Endodermal cell (in vitro differentiated cells): ENCODE measurements around the gene SLC26A8. TPM values are rescaled to one million over a fixed set of nuclear protein-coding genes. Genes with fewer than 3 reads are reported as not detected.

Experiments used
- DNase-seq: peaks from one replicate; pipeline ENCODE4 v3.0.0-alpha.2; 2017
- H3K27ac ChIP-seq: 2 replicates; pipeline ENCODE4 v1.5.1; 2013; ENCODE audit warnings: mild to moderate bottlenecking, low read depth, low read length, moderate library complexity
- H3K27me3 ChIP-seq: 2 replicates; pipeline ENCODE4 v1.6.1; 2013; ENCODE audit warnings: mild to moderate bottlenecking, low read length, moderate library complexity; ENCODE audit not compliant: insufficient read depth, control insufficient read depth, poor library complexity, severe bottlenecking
- H3K36me3 ChIP-seq: 2 replicates; pipeline ENCODE4 v1.7.0; 2013; ENCODE audit warnings: mild to moderate bottlenecking, low read length, moderate library complexity; ENCODE audit not compliant: control insufficient read depth, insufficient read depth
- H3K4me1 ChIP-seq: one replicate; pipeline ENCODE4 v1.7.0; 2013; ENCODE audit warnings: low read length; ENCODE audit not compliant: control insufficient read depth, insufficient read depth
- H3K4me3 ChIP-seq: 2 replicates; pipeline ENCODE4 v1.5.1; 2013; ENCODE audit warnings: mild to moderate bottlenecking, low read length, moderate library complexity
- H3K9ac ChIP-seq: 2 replicates; pipeline ENCODE4 v1.6.1; 2013; ENCODE audit warnings: mild to moderate bottlenecking, low read length, moderate library complexity; ENCODE audit not compliant: poor library complexity, severe bottlenecking; ENCODE audit errors: extremely low read depth
- H3K9me3 ChIP-seq: 2 replicates; pipeline ENCODE4 v1.6.1; 2013; ENCODE audit warnings: mild to moderate bottlenecking, low read length, moderate library complexity; ENCODE audit not compliant: control insufficient read depth
- H3K27ac Mint-ChIP-seq: 2 replicates; pipeline ENCODE4 v1.8.0; 2020; ENCODE audit warnings: mixed read lengths
- H3K27me3 Mint-ChIP-seq: 2 replicates; pipeline ENCODE4 v1.8.0; 2021; ENCODE audit warnings: mild to moderate bottlenecking, mixed read lengths; ENCODE audit not compliant: insufficient read depth
- H3K36me3 Mint-ChIP-seq: 2 replicates; pipeline ENCODE4 v1.8.0; 2020; ENCODE audit warnings: low read depth, mixed read lengths
- H3K4me1 Mint-ChIP-seq: 2 replicates; pipeline ENCODE4 v1.8.0; 2020; ENCODE audit warnings: mixed read lengths
- H3K4me3 Mint-ChIP-seq: 2 replicates; pipeline ENCODE4 v1.8.0; 2020; ENCODE audit warnings: mild to moderate bottlenecking, moderate library complexity, mixed read lengths
- H3K9me3 Mint-ChIP-seq: 2 replicates; pipeline ENCODE4 v1.8.0; 2020; ENCODE audit warnings: mild to moderate bottlenecking, mixed read lengths
- CTCF ChIP-seq: fragments of 200-600 bp; sonication (generic); conservative IDR thresholded peaks from 2 replicates; pipeline ENCODE4 v1.5.0; 2021; ENCODE audit warnings: antibody characterized with exemption, mild to moderate bottlenecking
- WGBS, 2 experiments: methylation state at CpG; one replicate each; pipeline versions ENCODE4 v1.1.5 to v1.1.7; 2013; ENCODE audit warnings: missing lambda C conversion rate in 2 of 2, mixed read lengths in 1 of 2; ENCODE audit not compliant: insufficient coverage in 1 of 2, insufficient read length in 1 of 2; 5-methylcytosine and 5-hydroxymethylcytosine counted together
- total RNA-seq, 2 donors: library from RNA; stranded (reverse); fragmentation: NEBNext Ultra II Directional in 1 of 2; extraction: Animal tissue kit (Norgen Biotek cat#: 25700) in 1 of 2; gene quantifications; 2 replicates in 1 of 2; 3 replicates in 1 of 2; pipeline ENCODE4 v1.2.1, GENCODE V29; 2021

The SLC26A8 gene
- total RNA-seq, 2 donors from 2014 or later = not detected

GRCh38 chr6:36042618-36043260, 18.3 kb upstream of the SLC26A8 start:
- no peak overlapping the region for H3K9ac ChIP-seq
- TF ChIP-seq CTCF = no peak
- no peaks in the 10 kb centered on the region for H3K27me3 ChIP-seq
- Mint-ChIP-seq H3K4me1 (peaks cover 16% of the 10 kb centered on the region), H3K27ac (no peak overlapping the region), H3K4me3 (no peak overlapping the region), H3K9me3 (no peaks in the 10 kb centered on the region), H3K27me3 (no peaks in the 10 kb centered on the region), H3K36me3 (peaks cover 4% of the 10 kb centered on the region)
- WGBS, 2 experiments = 93 to 96% methylated on average over 10 to 11 of the region's 12 CpGs
- no peaks in the 10 kb centered on the region for H3K36me3 ChIP-seq
- no peak overlapping the region for H3K27ac ChIP-seq
- no peak for DNase-seq
- no peak overlapping the region for H3K4me3 ChIP-seq
- H3K9me3 ChIP-seq = no peaks in the 10 kb centered on the region
- peaks cover 4% of the 10 kb centered on the region for H3K4me1 ChIP-seq

- no peak overlapping the region for H3K4me3 Mint-ChIP-seq
- Histone ChIP-seq H3K36me3 (no peaks in the 10 kb centered on the region), H3K4me3 (no peak overlapping the region), H3K4me1 (peaks cover 4% of the 10 kb centered on the region), H3K9me3 (no peaks in the 10 kb centered on the region), H3K27ac (no peak overlapping the region), H3K27me3 (no peaks in the 10 kb centered on the region), H3K9ac (no peak overlapping the region)
- H3K27ac Mint-ChIP-seq = no peak overlapping the region
- H3K27me3 Mint-ChIP-seq = no peaks in the 10 kb centered on the region
- peaks cover 6% of the 10 kb centered on the region for H3K36me3 Mint-ChIP-seq
- peaks cover 16% of the 10 kb centered on the region for H3K4me1 Mint-ChIP-seq
- DNase-seq = no peak
- TF ChIP-seq CTCF = no peak
- no peaks in the 10 kb centered on the region for H3K9me3 Mint-ChIP-seq
These were observed 16.5 kb upstream of the SLC26A8 start for GRCh38 chr6:36040958-36041357.

- H3K4me1 Mint-ChIP-seq = peaks cover 18% of the 10 kb centered on the region
- Histone ChIP-seq H3K4me3 (no peak overlapping the region), H3K27me3 (no peaks in the 10 kb centered on the region), H3K4me1 (peaks cover 4% of the 10 kb centered on the region), H3K36me3 (no peaks in the 10 kb centered on the region), H3K9ac (no peak overlapping the region), H3K27ac (no peak overlapping the region), H3K9me3 (no peaks in the 10 kb centered on the region)
- H3K36me3 Mint-ChIP-seq = peaks cover 6% of the 10 kb centered on the region
- no peak overlapping the region for H3K4me3 Mint-ChIP-seq
- no peak for DNase-seq
- H3K27me3 Mint-ChIP-seq = no peaks in the 10 kb centered on the region
- no peak overlapping the region for H3K27ac Mint-ChIP-seq
- H3K9me3 Mint-ChIP-seq = no peaks in the 10 kb centered on the region
- no peak for TF ChIP-seq CTCF
These were observed 14.7 kb upstream of the SLC26A8 start for GRCh38 chr6:36039112-36039511.
